HepG2 (cell line): ENCODE results near the gene COMMD1. TPM values are rescaled to one million over a fixed set of nuclear protein-coding genes. Genes with fewer than 3 reads are reported as not detected.

Experiments used
- AHR ChIP-seq: IDR thresholded peaks from 2 replicates; pipeline ENCODE4 v1.6.1; 2018; ENCODE audit warnings: missing genetic modification reagents, missing compliant biosample characterization
- CHD4 ChIP-seq: fragments of 200-600 bp; sonication (generic); IDR thresholded peaks from 2 replicates; pipeline ENCODE4 v1.7.0; 2017; ENCODE audit warnings: mild to moderate bottlenecking, low read length, borderline replicate concordance
- ELF3 ChIP-seq: IDR thresholded peaks from 2 replicates; pipeline ENCODE4 v1.6.1; 2016; ENCODE audit warnings: missing genetic modification reagents, missing compliant biosample characterization
- FOXA3 ChIP-seq: IDR thresholded peaks from 2 replicates; pipeline ENCODE4 v1.6.1; 2016; ENCODE audit warnings: missing genetic modification reagents, missing compliant biosample characterization
- GATAD2A ChIP-seq: IDR thresholded peaks from 2 replicates; pipeline ENCODE4 v1.6.1; 2016
- HMG20B ChIP-seq: conservative IDR thresholded peaks from 2 replicates; pipeline ENCODE4 v1.6.1; 2016; ENCODE audit warnings: missing genetic modification reagents, missing compliant biosample characterization
- HOXA3 ChIP-seq: sonication (generic); formaldehyde crosslinking; IDR thresholded peaks from 2 replicates; pipeline ENCODE4 v1.5.0; 2020; ENCODE audit warnings: missing genetic modification reagents
- MXD4 ChIP-seq: IDR thresholded peaks from 2 replicates; pipeline ENCODE4 v1.6.1; 2016; ENCODE audit warnings: mild to moderate bottlenecking, missing biosample characterization, missing genetic modification reagents
- POGZ ChIP-seq: sonication (generic); formaldehyde crosslinking; IDR thresholded peaks from 2 replicates; pipeline ENCODE4 v1.4.0; 2020; ENCODE audit warnings: mild to moderate bottlenecking, missing genetic modification reagents
- PTBP1 ChIP-seq: fragments of 200-400 bp; formaldehyde crosslinking; IDR thresholded peaks from 2 replicates; pipeline ENCODE4 v1.6.1; 2018; ENCODE audit warnings: low read length, low read depth; ENCODE audit not compliant: poor library complexity, severe bottlenecking
- SIX4 ChIP-seq: sonication (generic); formaldehyde crosslinking; IDR thresholded peaks from 2 replicates; pipeline ENCODE4 v1.4.0; 2020; ENCODE audit warnings: missing genetic modification reagents
- SOX13 ChIP-seq, 3 experiments: fragments of 450-650 bp in 1 of 3; sonication (generic) in 1 of 3; formaldehyde crosslinking in 1 of 3; IDR thresholded peaks in 2 of 3; conservative IDR thresholded peaks in 1 of 3; 2 replicates each; pipeline versions ENCODE4 v1.5.0 to v1.6.1; 2016 to 2020; ENCODE audit warnings: antibody characterized with exemption in 1 of 3, mild to moderate bottlenecking in 1 of 3, missing compliant biosample characterization in 1 of 3, missing genetic modification reagents in 1 of 3, moderate library complexity in 1 of 3
- SOX6 ChIP-seq, 2 experiments: fragments of 450-650 bp in 1 of 2; sonication (generic) in 1 of 2; formaldehyde crosslinking in 1 of 2; IDR thresholded peaks; 2 replicates each; pipeline versions ENCODE4 v1.4.0 to v1.6.1; 2017 to 2020; ENCODE audit warnings: antibody characterized with exemption in 1 of 2, mild to moderate bottlenecking in 1 of 2, missing genetic modification reagents in 1 of 2
- TBX2 ChIP-seq: sonication (generic); formaldehyde crosslinking; IDR thresholded peaks from 2 replicates; pipeline ENCODE4 v1.5.0; 2020; ENCODE audit warnings: missing genetic modification reagents, mild to moderate bottlenecking, borderline replicate concordance
- TCF12 ChIP-seq, 2 experiments: fragments of 450-650 bp in 1 of 2; sonication (generic) in 1 of 2; formaldehyde crosslinking in 1 of 2; IDR thresholded peaks; 2 replicates each; pipeline versions ENCODE4 v1.6.1 to v1.8.0; 2017 to 2022; ENCODE audit warnings: antibody characterized with exemption in 1 of 2, mild to moderate bottlenecking in 1 of 2, missing genetic modification reagents in 1 of 2, moderate library complexity in 1 of 2
- TRIM24 ChIP-seq: sonication (generic); formaldehyde crosslinking; IDR thresholded peaks from 2 replicates; pipeline ENCODE4 v1.8.0; 2022; ENCODE audit warnings: mild to moderate bottlenecking, missing genetic modification reagents
- ZNF264 ChIP-seq: sonication (generic); formaldehyde crosslinking; IDR thresholded peaks from 2 replicates; pipeline ENCODE4 v1.4.0; 2020; ENCODE audit warnings: missing genetic modification reagents
- ZNF296 ChIP-seq: sonication (generic); formaldehyde crosslinking; conservative IDR thresholded peaks from 2 replicates; pipeline ENCODE4 v1.5.0; 2020; ENCODE audit warnings: mild to moderate bottlenecking, missing genetic modification reagents
- ZNF33B ChIP-seq: sonication (generic); formaldehyde crosslinking; IDR thresholded peaks from 2 replicates; pipeline ENCODE4 v1.5.1; 2020; ENCODE audit warnings: mild to moderate bottlenecking, missing genetic modification reagents
- polyA plus RNA-seq, 8 experiments: library from polyadenylated mRNA; depleted of rRNA in 3 of 8; stranded (reverse) in 7 of 8; unstranded in 1 of 8; fragments of >200 nt; fragmentation: Illumina TruSeq in 4 of 8; extraction: Trizol in 4 of 8; gene quantifications; 2 replicates each; pipeline versions ENCODE4 v1.2.1 to v1.2.3, GENCODE V29; 2011 to 2016; ENCODE audit warnings: low read depth in 4 of 8, missing spikeins in 1 of 8, mixed read lengths in 1 of 8; ENCODE audit not compliant: insufficient read depth in 1 of 8
- total RNA-seq, 5 experiments: library from RNA; depleted of rRNA; stranded (reverse); fragments of >200 nt; fragmentation: Illumina TruSeq; extraction: Trizol; gene quantifications; 2 replicates each; pipeline ENCODE4 v1.2.3, GENCODE V29; 2016; ENCODE audit warnings: low read depth in 1 of 5
- TF ChIP-seq, protein P1 (sequence below): sonication (generic); formaldehyde crosslinking; conservative IDR thresholded peaks from 2 replicates; pipeline ENCODE4 v1.4.0; 2020; ENCODE audit warnings: mild to moderate bottlenecking, missing genetic modification reagents, moderate library complexity
- TF ChIP-seq, protein P2 (sequence below): sonication (generic); formaldehyde crosslinking; IDR thresholded peaks from 2 replicates; pipeline ENCODE4 v1.5.0; 2020; ENCODE audit warnings: mild to moderate bottlenecking, missing genetic modification reagents, moderate library complexity
- TF ChIP-seq, protein P3 (sequence below): sonication (generic); formaldehyde crosslinking; IDR thresholded peaks from 2 replicates; pipeline ENCODE4 v1.5.0; 2020; ENCODE audit warnings: missing genetic modification reagents
- TF ChIP-seq, protein P4 (sequence below): IDR thresholded peaks from 2 replicates; pipeline ENCODE4 v1.6.1; 2016; ENCODE audit warnings: missing genetic modification reagents, missing compliant biosample characterization

COMMD1 gene
- total and polyA plus RNA-seq, 2 of the 13 experiments (the other 11 are each of a cell fraction or from before 2014, with no cell fraction given) = 25.7 to 105 TPM

DNA sequence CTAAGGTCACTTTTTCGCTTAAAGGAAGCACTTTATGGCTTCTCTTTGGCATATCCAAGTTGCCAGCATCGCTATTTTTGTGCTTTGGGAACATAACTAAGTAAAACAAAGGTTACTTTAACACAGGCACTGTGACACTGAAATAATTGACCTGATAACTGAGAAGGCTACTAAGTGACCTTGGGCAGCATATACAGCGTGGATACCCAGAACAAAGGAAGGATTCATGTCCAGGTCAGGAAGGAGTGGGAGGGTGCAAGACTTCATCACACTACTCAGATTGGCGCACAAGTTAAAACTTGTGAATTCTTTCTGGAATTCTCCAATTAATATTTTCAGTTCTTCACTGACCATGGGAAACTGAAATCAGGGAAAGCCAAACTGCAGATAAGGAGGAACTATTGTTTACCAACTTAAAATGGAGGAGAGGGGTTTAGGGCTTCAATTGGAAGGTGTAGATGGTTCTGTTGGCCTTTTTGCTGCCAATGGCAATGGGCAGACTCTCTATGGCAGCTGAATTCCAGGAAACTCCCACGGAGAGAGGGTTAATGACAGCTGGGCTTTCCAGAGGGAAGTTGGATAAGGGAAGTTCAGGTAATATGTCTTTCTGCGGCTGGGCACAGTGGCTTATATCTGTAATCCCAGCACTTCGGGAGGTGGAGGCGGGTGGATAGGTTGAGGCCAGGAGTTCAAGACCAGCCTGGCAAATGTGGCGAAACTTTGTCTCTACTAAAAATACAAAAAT, 45.3 kb downstream of the COMMD1 start (continued):
- peak; percentile 84 for TF ChIP-seq GATAD2A (CRISPR knock-in tag)
- TF ChIP-seq MXD4 (CRISPR knock-in tag) = no peak
- no peak for TF ChIP-seq ZNF264 (CRISPR knock-in tag)
- TF ChIP-seq, protein P1, sequence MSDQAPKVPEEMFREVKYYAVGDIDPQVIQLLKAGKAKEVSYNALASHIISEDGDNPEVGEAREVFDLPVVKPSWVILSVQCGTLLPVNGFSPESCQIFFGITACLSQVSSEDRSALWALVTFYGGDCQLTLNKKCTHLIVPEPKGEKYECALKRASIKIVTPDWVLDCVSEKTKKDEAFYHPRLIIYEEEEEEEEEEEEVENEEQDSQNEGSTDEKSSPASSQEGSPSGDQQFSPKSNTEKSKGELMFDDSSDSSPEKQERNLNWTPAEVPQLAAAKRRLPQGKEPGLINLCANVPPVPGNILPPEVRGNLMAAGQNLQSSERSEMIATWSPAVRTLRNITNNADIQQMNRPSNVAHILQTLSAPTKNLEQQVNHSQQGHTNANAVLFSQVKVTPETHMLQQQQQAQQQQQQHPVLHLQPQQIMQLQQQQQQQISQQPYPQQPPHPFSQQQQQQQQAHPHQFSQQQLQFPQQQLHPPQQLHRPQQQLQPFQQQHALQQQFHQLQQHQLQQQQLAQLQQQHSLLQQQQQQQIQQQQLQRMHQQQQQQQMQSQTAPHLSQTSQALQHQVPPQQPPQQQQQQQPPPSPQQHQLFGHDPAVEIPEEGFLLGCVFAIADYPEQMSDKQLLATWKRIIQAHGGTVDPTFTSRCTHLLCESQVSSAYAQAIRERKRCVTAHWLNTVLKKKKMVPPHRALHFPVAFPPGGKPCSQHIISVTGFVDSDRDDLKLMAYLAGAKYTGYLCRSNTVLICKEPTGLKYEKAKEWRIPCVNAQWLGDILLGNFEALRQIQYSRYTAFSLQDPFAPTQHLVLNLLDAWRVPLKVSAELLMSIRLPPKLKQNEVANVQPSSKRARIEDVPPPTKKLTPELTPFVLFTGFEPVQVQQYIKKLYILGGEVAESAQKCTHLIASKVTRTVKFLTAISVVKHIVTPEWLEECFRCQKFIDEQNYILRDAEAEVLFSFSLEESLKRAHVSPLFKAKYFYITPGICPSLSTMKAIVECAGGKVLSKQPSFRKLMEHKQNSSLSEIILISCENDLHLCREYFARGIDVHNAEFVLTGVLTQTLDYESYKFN (CRISPR knock-in tag) = 0 out of 2 replicates have a peak, but pooled peaks have one; percentile 30
- TF ChIP-seq TCF12 (IDR thresholded peaks at IDR 0.05) = no peak
- TF ChIP-seq TCF12 (CRISPR knock-in tag; IDR thresholded peaks at IDR 0.05) = no peak
- TF ChIP-seq PTBP1 = no peak
- no peak for TF ChIP-seq ZNF296
- TF ChIP-seq FOXA3 = 0 out of 2 replicates have a peak, but pooled peaks have one; percentile 27
- TF ChIP-seq, protein P2, sequence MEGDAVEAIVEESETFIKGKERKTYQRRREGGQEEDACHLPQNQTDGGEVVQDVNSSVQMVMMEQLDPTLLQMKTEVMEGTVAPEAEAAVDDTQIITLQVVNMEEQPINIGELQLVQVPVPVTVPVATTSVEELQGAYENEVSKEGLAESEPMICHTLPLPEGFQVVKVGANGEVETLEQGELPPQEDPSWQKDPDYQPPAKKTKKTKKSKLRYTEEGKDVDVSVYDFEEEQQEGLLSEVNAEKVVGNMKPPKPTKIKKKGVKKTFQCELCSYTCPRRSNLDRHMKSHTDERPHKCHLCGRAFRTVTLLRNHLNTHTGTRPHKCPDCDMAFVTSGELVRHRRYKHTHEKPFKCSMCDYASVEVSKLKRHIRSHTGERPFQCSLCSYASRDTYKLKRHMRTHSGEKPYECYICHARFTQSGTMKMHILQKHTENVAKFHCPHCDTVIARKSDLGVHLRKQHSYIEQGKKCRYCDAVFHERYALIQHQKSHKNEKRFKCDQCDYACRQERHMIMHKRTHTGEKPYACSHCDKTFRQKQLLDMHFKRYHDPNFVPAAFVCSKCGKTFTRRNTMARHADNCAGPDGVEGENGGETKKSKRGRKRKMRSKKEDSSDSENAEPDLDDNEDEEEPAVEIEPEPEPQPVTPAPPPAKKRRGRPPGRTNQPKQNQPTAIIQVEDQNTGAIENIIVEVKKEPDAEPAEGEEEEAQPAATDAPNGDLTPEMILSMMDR = no peak
- TF ChIP-seq HMG20B = 0 out of 2 replicates have a peak, but pooled peaks have one; percentile 4
- TF ChIP-seq, protein P3, sequence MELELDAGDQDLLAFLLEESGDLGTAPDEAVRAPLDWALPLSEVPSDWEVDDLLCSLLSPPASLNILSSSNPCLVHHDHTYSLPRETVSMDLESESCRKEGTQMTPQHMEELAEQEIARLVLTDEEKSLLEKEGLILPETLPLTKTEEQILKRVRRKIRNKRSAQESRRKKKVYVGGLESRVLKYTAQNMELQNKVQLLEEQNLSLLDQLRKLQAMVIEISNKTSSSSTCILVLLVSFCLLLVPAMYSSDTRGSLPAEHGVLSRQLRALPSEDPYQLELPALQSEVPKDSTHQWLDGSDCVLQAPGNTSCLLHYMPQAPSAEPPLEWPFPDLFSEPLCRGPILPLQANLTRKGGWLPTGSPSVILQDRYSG (CRISPR knock-in tag) = no peak
- TF ChIP-seq SOX13 (IDR thresholded peaks at IDR 0.05) = no peak
- TF ChIP-seq SOX13 (CRISPR knock-in tag; conservative IDR thresholded peaks at IDR 0.05 in 1 of 2, IDR thresholded peaks at IDR 0.05 in 1 of 2) = peak in 1 of 2 experiments; percentile 83; a peak in 2 of 4 replicates
- no peak for TF ChIP-seq TRIM24
- TF ChIP-seq AHR (CRISPR knock-in tag) = no peak
- no peak for TF ChIP-seq SOX6 (IDR thresholded peaks at IDR 0.05)
- peak; percentile 80 for TF ChIP-seq SOX6 (CRISPR knock-in tag; IDR thresholded peaks at IDR 0.05)
- TF ChIP-seq SIX4 (CRISPR knock-in tag) = 0 out of 2 replicates have a peak, but pooled peaks have one; percentile 15
- TF ChIP-seq CHD4 = peak; percentile 49; the same call in 1 of the 2 replicates
- peak; percentile 41; the same call in 1 of the 2 replicates for TF ChIP-seq POGZ (CRISPR knock-in tag)
- TF ChIP-seq TBX2 (CRISPR knock-in tag) = peak; percentile 57; the same call in 1 of the 2 replicates
- peak; percentile 39; the same call in 1 of the 2 replicates for TF ChIP-seq HOXA3 (CRISPR knock-in tag)
- TF ChIP-seq, protein P4, sequence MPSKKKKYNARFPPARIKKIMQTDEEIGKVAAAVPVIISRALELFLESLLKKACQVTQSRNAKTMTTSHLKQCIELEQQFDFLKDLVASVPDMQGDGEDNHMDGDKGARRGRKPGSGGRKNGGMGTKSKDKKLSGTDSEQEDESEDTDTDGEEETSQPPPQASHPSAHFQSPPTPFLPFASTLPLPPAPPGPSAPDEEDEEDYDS (CRISPR knock-in tag) = no peak
- TF ChIP-seq ELF3 = no peak
- no peak for TF ChIP-seq ZNF33B
